PFSK-1 (cell line): ENCODE data around the gene ATP6V0E2.

ENCODE experiments used
- FOXP2 ChIP-seq: optimal IDR thresholded peaks from 2 replicates; pipeline ENCODE3; 2011; ENCODE audit warnings: borderline replicate concordance, control low read depth, inconsistent platforms; ENCODE audit not compliant: insufficient read depth; ENCODE audit errors: extremely low read length, extremely low read depth
- POLR2AphosphoS5 ChIP-seq: IDR thresholded peaks from 2 replicates; pipeline ENCODE4 v1.6.1; 2012; ENCODE audit warnings: low read depth, mild to moderate bottlenecking, control low read depth, low read length, moderate library complexity
- REST ChIP-seq, 2 experiments: IDR thresholded peaks; 2 replicates each; pipeline versions ENCODE4 v1.6.1 to v1.8.0; 2011 to 2012; ENCODE audit warnings: low read depth in 2 of 2, low read length in 2 of 2, control low read depth in 1 of 2, inconsistent platforms in 1 of 2, mild to moderate bottlenecking in 1 of 2, moderate library complexity in 1 of 2; ENCODE audit not compliant: insufficient read depth in 1 of 2
- SIN3A ChIP-seq: IDR thresholded peaks from 2 replicates; pipeline ENCODE4 v1.6.1; 2012; ENCODE audit warnings: mild to moderate bottlenecking, low read length, moderate library complexity, borderline replicate concordance; ENCODE audit not compliant: insufficient read depth
- TAF1 ChIP-seq: IDR thresholded peaks from 2 replicates; pipeline ENCODE4 v1.6.1; 2012; ENCODE audit warnings: low read length, control low read depth, borderline replicate concordance; ENCODE audit not compliant: insufficient read depth

The ATP6V0E2 gene

GRCh38 chr7:149859876-149860275, 13.9 kb upstream of the ATP6V0E2 start:
- TF ChIP-seq REST (IDR thresholded peaks at IDR 0.05; ENCODE audit: insufficient read depth in 1 of 2, low read depth in 2 of 2, low read length in 2 of 2) (no peak), FOXP2 (no peak), TAF1 (no peak), POLR2AphosphoS5 (no peak), SIN3A (no peak)

GRCh38 chr7:149860821-149861727, 12.7 kb upstream of the ATP6V0E2 start:
- TF ChIP-seq REST (IDR thresholded peaks at IDR 0.05; ENCODE audit: insufficient read depth in 1 of 2, low read depth in 2 of 2, low read length in 2 of 2) (peak; percentile 21 to 60; a peak in 3 of 4 replicates), TAF1 (no peak), FOXP2 (no peak), SIN3A (no peak), POLR2AphosphoS5 (no peak)

- TF ChIP-seq SIN3A (no peak), REST (IDR thresholded peaks at IDR 0.05; ENCODE audit: insufficient read depth in 1 of 2, low read depth in 2 of 2, low read length in 2 of 2) (no peak), FOXP2 (no peak), TAF1 (no peak), POLR2AphosphoS5 (no peak)
These were observed 12.1 kb upstream of the ATP6V0E2 start for GRCh38 chr7:149861728-149862045.

DNA sequence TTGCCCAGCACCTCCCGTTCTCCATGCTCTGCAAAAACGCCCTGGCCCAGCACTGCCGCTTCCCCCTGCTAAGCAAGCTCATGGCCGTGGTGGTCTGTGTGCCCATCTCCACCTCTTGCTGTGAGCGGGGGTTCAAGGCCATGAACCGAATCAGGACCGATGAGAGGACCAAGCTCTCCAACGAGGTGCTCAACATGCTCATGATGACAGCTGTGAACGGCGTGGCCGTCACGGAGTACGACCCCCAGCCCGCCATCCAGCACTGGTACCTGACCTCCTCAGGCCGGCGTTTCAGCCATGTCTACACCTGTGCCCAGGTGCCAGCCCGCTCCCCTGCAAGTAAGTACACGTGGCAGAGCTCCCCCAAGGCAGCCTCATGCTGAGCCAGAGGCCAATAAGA, 11.6 kb upstream of the ATP6V0E2 start:
- no peak for TF ChIP-seq SIN3A
- TF ChIP-seq TAF1 = no peak
- no peak for TF ChIP-seq FOXP2
- no peak for TF ChIP-seq POLR2AphosphoS5
- no peak for TF ChIP-seq REST (IDR thresholded peaks at IDR 0.05; ENCODE audit: insufficient read depth in 1 of 2, low read depth in 2 of 2, low read length in 2 of 2)
